NOMO-1 treated with dmso at 0.1 percent for 144 hours (cell line): Measurements from ENCODE around the gene EFNA2.

Source experiments
- DNase-seq: peaks from one replicate; lab custom pipeline; 2025; ENCODE audit not compliant: unreplicated experiment; lab: John Stamatoyannopoulos, UW

Gene EFNA2

DNA sequence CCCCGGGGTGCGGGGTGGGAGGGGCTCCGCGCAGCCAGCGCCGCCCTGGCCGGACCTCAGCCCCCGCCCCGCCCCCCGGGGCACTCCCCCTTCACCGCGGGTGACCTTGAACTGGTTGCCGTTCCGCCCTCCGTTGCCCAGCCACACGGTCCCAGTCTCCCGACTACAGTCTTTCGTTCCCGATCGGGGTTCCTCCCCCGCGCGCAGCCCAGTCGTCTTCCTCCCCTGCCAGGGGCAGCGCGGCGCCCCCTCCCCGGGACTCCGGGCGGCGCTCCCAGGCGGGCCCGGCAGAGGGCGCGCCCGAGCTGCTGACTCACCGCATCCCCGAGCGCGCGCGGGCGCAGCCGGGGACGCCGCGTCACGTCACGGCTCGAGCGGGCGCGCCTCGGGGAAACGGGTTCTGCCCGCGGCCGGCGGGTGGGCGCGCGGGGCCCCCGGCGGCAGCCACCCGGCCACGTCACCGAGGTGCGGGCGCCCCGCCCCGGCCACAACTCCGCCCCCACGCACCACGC is 36.8 kb upstream of the EFNA2 start:
- DNase-seq = peak; percentile 82

DNA sequence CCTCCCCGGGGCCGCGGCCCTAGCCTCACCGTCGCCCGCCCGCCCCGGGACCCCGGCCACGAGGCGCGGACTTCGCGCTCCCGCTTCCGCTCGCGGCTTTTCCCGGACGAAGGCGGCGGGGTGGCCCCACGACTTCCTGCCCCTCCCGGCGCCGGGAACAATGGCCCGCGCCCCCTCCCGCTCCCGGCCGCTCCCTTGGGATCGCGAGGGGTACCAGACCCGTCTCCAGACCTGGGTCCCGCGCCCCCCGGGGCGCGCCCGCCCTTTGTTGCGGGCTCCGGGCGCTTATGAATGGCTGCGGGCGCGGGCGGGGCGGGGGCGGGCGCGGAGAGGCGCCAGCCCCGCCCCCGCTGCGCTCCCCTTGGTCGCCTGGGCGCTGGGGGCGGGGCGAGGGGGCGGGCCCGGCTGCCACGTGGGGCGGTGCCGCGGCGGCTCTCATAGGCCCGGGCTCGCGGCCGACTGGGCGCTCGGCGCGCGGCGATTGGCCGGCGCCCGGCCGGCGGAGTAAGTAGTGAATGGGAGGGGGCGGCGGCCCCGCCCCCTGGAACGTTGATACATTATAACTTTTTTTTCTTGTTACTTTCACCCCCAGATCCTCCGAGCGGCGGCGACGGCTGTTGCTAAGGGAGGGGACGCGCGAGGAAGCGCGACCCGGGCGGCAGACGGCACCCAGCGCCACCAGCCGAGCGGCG is 36.2 kb upstream of the EFNA2 start:
- peak; percentile 88 for DNase-seq

DNA sequence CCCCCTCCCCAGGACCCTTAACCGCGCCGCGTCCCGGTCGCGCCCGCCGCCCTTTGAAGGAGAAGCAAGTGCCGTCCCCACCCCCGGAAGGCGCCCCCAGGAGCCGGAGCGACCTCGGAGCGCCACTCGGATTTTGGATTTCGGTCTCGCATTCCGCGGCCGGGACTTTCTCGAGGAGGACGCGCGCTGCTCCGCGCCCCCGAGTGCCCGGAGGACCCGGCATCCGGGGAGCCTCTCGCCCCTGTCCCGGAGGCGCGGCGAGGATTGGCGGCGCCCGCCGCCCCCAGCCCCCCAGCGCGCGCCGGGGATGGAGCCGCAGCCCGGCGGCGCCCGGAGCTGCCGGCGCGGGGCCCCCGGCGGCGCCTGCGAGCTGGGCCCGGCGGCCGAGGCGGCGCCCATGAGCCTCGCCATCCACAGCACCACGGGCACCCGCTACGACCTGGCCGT is 35.7 kb upstream of the EFNA2 start:
- DNase-seq = no peak

DNA sequence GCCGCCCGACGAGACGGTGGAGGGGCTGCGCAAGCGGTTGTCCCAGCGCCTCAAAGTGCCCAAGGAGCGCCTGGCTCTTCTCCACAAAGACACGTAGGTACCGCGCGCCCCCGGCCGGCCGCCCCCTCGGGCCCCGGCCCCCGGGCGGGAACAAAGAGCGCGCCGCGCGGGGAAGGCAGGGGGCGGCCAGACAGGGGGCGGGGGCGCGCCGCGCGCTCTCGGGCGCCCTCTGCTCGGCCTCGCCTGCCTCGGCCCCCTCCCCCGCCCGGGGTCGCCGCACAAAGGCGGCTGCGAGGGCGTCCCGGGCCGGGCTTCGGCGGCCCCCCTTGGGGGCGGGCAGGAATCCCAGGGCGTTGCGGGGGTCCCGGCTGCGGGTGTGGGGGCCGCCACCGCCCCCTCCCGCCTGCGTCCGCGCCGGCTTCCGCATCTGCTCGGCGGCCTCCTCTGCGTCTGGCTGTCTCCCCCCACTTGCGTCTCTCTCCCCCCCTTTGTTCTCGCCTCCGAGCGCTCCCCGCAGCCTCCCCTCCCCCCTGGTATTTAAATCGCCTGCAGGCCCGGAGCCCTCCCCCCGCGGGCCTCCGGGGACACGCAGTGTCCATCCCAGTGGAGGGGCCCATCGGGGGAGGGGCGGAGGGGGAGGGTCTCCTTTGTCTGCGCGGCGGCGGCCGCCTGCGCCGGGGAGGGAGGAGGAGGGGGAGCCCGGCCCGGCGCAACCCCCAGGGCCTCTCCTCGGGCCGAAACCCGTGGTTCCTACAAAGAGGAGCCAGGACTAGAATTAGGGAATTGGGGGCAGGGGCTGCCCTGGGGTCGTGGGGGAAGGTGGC is 35.0 kb upstream of the EFNA2 start:
- peak; percentile 50 for DNase-seq

DNA sequence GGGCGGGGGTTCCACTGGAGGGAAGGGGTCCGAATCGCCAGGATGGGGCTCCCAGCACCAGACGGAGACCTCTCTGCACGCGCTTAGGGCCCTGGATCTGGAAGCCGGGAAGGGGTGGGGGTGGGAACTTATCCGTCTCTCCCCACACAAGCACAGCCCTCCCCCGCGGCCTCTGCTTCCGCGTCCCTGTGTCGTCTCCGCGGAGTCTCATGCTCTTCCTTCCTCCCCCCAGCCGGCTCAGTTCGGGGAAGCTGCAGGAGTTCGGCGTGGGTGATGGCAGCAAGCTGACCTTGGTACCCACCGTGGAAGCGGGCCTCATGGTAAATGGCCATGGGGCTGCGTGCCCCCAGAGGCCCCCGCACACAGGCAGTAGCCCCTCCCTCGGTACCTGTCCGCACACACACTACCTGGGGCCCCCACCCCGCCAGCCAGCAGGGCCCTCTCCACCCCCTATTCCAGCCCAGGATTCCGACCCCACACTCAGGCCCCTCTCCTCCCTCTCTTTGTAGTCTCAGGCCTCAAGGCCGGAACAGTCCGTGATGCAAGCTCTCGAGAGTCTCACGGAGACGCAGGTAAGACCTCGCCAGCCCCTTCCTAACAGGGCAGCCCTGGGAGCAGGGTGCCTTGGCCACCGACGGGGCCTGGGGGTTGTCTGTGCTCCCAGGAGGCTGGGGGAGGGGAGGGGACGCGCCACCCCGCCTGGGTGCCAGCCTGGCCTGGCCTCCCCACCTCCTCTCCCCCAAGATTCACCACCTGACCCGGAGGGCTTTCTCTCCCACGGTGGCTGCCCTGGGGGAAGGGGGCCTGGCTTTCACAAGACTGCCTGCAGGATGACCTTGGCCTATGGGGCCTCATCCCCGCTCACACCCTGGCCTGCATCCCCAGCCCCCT is 34.1 kb upstream of the EFNA2 start:
- DNase-seq = peak; percentile 83

DNA sequence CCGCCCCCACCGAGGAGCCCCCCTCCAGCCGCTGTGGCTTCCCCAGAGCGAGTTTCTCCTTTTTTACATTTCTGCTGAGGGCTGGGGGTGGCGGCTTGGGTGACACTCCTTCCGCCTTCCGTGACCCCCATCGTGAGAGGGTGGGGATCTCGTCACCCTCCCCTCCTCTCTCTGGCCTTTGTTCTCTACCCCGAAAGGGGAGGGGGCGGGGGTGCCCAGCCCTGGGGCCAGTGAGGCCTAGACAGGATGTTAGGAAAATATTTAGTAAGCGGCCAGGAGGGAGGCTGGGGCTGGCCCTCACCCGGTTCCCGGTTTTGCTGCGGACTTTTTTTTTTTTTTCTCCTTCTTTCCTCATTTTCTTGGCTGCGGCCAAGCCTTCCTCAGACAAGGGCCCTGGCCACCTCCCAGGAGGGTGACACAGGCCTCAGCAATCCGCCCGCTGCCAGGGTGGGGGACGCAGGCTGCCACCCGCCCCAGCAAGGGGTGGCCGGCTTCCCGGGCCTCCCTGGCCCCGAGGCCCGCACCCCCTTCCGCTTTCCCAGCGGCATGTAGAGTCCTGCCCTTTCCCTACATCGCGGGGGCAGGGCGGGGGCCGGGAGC is 33.4 kb upstream of the EFNA2 start:
- peak; percentile 95 for DNase-seq

DNA sequence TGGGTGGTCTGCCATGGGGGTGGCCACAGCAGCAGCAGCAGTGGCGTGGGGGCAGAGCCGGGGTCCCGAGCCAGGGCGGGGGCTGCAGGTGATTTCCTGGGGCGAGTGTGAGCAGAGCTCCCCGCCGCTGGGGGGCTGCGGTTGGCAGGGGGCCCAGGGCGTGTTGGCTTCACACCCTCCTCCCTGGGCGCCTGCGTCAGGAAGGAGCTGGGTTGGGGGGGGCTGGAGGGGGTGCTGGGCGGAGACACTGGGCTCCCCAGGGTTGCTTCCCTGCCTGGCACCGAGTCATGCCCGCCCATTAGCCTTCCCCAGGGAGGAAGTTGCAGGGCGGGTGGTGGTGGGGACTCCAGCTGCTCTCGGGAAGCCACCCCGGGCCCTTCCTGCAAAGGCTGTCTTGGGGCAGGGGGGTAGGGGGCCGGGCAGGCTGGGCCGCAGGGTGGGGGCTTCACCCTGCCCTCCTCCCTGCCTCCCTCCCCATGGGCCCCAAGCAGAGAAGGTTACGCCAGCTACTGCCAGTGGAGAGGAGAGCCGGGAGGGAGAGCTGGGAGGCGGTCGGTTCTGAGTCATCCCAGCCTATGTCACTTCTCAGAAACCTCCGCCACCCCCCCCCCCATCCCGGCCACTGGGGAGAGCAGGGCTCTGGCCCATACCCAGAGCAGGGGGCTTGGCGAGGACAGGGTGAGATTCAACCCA is 32.7 kb upstream of the EFNA2 start:
- peak; percentile 96 for DNase-seq

DNA sequence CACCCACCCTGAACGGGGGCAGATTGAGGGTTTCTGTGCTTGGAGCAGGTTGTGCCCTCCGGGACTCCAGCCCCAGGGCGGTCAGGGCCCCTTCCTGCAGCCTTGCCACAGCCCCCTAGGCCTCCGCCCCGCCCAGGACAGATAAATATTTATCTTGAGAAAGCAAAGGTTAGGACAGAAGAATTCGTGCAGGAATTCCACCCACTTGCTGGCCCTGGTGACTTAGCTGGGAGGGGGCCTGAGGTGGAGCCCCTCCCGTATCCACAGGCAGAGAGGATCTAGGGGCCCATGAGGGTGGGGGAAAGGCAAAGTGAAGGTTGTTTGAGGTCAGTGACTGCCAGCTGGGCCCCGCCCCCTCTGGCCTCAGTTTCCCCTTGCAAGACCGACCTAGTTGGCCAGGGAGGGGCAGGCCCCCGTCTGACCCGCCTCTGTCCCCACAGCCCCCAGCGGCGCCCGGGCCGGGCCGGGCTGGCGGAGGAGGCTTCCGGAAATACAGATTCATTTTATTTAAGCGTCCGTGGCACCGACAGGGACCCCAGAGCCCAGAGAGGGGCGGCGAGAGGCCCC is 32.1 kb upstream of the EFNA2 start:
- DNase-seq = no peak

DNA sequence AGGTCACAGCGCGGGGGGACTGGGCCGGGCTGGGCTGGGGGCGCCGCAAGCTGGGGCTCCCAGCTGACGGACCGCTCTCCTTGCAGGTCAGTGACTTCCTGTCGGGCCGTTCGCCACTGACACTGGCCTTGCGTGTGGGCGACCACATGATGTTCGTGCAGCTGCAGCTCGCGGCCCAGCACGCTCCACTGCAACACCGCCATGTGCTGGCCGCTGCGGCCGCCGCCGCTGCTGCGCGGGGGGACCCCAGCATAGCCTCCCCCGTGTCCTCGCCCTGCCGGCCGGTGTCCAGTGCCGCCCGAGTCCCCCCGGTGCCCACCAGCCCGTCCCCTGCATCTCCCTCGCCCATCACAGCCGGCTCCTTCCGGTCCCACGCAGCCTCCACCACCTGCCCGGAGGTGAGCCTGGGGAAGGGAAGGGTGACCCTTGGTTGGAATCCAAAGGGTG is 31.6 kb upstream of the EFNA2 start:
- no peak for DNase-seq

DNA sequence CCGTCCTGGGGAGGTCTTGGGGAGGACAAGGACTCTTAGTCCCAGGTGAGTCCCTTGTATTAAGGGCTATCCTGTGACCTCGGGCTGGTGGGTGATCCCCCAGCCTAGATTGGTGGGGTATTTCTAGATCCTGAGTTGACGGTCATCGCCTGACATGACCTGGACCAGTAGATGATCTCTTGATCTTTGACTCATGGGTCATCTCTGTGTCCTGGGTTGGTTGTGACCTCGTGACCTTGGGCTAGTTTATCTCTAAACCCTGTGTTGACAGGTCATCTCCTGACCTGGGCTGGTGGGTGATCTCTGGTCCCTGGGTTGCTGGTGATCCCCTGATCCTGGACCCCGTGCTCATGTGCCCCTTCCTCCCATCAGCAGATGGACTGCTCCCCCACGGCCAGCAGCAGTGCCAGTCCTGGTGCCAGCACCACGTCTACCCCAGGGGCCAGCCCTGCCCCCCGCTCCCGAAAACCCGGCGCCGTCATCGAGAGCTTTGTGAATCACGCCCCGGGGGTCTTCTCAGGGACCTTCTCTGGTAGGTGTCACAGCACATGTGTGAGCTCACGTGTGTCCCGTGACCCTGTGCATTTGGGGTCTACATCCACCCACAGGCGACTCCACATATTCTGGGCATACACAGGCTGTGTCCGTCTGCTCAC is 31.0 kb upstream of the EFNA2 start:
- no peak for DNase-seq

DNA sequence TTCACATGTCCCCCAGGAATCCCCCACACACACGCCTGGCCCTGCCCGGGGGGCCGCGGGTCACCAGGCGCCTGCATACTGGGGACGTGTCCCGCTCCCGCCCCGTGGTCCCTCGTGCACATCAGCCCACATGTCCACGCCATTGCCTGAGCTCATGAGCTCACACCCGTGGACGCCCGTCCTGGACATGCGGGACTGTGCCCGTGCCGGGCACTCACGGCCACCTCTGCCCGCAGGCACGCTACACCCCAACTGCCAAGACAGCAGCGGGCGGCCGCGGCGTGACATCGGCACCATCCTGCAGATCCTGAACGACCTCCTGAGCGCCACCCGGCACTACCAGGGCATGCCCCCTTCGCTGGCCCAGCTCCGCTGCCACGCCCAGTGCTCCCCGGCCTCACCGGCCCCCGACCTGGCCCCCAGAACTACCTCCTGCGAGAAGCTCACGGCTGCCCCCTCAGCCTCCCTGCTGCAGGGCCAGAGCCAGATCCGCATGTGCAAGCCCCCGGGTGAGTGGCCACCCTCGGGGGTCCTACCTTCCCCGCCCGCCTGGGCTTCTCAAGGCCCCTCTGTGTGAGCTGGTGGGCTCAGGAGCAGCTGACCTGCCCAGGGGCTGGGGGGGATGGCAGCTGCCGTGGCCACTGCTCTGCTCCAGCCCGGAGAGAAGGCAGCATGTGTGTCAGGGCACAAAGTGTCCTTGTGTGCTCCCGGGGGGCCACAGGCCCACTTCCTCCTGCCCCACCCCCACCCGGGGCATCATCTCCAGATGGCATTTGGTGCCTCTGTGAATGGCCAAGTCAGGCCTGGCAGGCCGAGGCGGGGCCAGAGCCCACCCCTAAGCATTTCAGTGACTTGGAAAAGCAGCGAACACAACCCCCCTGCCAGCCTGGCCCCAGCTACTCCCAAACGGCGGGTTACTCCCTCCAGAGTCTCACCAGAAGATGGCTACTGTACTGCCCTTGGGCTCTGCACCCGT is 30.2 kb upstream of the EFNA2 start:
- no peak for DNase-seq

DNA sequence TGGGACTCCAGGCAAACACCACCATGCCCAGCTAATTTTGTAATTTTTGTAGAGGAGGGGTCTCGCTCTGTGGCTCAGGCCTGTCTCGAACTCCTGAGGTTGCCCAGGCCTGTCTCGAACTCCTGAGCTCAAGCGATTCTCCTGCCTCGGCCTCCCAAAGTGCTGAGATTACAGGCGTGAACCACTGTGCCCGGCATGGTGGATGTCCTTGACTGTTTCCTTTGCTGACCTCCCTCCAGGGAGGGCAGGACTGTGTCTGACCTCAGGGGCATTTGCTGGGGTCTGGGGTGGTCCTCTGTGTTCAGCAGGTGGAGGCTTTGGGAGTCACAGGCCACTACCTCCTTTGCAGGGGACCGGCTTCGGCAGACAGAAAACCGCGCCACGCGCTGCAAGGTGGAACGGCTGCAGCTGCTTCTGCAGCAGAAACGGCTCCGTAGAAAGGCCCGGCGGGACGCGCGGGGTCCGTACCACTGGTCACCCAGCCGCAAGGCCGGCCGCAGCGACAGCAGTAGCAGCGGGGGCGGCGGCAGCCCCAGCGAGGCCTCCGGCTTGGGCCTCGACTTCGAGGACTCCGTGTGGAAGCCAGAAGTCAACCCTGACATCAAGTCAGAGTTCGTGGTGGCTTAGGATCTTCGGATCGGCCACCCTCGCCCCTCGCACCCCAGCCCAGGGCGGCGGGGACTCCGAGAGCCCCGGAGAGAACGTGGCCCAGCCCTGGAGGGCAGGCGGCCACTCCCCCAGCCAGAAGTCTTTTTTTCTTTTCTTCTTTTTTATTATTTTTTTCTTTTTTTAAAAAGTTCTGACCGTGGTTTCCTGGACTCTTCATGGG is 28.8 kb upstream of the EFNA2 start:
- DNase-seq = no peak

DNA sequence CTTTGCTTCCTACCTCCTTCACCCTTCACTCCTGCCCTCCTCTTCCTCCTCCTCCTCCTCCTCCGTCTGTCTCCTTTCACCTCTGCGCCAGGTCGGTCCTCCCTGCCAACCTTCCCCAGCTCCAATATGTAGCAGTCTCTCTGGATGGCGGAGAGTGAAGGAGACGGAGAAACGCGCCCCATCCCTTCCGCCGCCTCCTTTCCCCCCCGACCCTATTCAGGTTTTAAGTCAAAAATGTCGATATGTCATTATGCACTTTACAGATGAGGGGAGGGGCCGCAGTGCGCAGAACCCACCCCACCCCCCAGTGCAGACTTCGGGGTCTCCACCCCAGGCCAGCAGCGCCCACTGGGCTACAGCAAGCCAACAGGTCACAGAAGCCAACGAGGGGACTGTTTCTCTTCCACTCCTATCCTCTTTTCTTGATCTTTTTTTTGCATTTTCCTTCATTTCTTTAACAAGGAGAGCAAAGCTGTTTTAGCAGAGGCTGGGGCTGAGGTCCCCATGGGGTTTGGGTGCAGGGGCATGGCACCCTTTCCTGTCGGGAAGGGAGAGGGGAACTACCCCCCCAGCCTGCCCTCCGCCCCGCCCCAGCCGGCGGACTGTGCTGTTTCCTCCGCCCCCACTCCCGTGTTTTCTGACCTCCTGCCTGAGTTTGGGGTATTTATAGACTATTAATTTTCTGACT is 28.1 kb upstream of the EFNA2 start:
- DNase-seq = no peak

DNA sequence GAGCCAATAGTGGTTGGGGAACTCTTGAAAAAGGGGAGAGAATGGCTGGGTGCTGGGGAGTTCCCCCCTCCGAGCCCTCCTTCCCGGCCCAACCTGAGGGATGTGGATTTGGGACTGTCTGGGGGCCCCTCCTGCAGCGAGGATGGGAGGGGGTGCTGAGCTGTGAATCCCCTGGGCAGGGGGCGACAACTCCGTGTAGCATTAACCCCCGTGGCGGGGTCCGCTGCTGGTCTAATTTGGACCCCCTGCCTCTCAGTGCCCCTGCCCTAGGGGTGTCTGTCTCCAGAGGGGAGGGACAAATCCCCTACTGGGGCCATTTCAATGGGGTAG is 27.5 kb upstream of the EFNA2 start:
- no peak for DNase-seq

DNA sequence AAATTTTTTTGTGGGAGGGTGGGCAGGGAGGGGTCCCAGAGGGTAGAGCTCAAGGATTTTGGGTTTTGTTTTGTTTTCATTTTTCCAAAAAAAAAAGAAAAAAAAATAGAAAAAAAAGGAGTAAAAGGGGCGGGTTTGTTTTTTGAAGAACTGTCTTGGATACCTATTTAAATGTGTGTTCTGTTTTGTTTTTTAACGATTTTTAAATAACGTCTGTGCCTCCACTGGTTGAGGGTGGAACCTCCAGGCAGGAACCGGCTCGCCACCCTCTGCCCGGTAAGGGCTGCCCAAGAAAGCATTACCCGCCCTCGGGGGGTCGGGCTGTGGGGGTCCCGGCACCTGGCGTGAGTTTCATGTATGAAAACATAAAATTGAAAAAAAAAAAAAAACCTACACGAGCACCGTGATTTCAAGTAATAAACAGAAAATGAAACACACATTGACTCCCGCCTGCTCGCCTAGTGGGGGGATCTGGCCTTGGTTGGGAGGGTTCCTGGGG is 26.9 kb upstream of the EFNA2 start:
- no peak for DNase-seq

DNA sequence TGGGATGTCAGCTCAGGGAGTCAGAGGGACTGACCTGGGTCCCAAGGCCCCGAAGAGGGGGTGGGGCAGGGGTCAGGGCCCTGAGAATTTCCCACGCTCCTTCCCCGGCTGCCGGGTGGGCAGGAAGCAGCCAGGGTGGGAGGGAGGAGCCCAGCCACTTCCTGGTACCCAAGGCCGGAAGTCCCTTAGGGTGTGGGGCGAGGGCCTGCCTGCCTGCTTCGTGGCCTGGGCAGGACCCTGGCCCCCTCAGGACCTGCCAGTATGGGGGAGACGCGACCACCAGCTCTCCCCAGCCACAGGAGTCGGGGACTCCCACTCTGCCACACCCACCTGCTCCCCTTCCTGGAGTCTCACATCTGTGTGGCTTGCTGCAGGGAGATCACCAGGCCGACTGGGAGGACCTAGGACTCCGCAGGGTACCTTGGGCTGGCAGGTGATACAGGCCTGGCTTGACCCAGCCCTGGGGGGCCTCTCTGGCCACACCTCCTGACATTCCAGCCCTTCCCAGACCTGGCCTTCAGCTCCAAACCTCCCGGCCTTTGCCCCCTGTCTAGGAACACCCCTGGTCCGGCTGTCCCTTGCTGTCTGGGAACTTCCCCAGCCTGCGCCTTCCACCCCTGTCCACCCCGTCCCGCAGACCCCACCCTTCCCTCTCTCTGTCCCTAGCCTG is 26.3 kb upstream of the EFNA2 start:
- DNase-seq = peak; percentile 48
